Parathyroid adenoma (tissue), 2 donors: ENCODE data around the gene PAWR.

Source experiments
- H2AFZ ChIP-seq: fragments of 300-600 bp; sonication (generic); one replicate; pipeline ENCODE4 v1.7.0; 2017; ENCODE audit warnings: antibody characterized with exemption, mild to moderate bottlenecking
- H3K27ac ChIP-seq: fragments of 300-600 bp; sonication (generic); one replicate; pipeline ENCODE4 v1.7.0; 2017
- H3K27me3 ChIP-seq: fragments of 300-600 bp; sonication (generic); one replicate; pipeline ENCODE4 v1.7.0; 2017; ENCODE audit warnings: low read length; ENCODE audit not compliant: control insufficient read depth, insufficient read depth
- H3K36me3 ChIP-seq: fragments of 300-600 bp; sonication (generic); one replicate; pipeline ENCODE4 v1.7.0; 2017; ENCODE audit warnings: low read length; ENCODE audit not compliant: control insufficient read depth, insufficient read depth
- H3K4me1 ChIP-seq: fragments of 300-600 bp; sonication (generic); one replicate; pipeline ENCODE4 v1.7.0; 2017; ENCODE audit warnings: control low read depth
- H3K4me2 ChIP-seq: fragments of 300-600 bp; sonication (generic); one replicate; pipeline ENCODE4 v1.7.0; 2017; ENCODE audit warnings: low read length
- H3K4me3 ChIP-seq: fragments of 300-600 bp; sonication (generic); one replicate; pipeline ENCODE4 v1.7.0; 2017; ENCODE audit warnings: low read depth, low read length
- H3K79me2 ChIP-seq: fragments of 300-600 bp; sonication (generic); one replicate; pipeline ENCODE4 v1.7.0; 2017; ENCODE audit warnings: control low read depth
- H3K9ac ChIP-seq: fragments of 300-600 bp; sonication (generic); one replicate; pipeline ENCODE4 v1.7.0; 2017; ENCODE audit warnings: mild to moderate bottlenecking
- H3K9me3 ChIP-seq: fragments of 300-600 bp; sonication (generic); one replicate; pipeline ENCODE4 v1.7.0; 2017; ENCODE audit warnings: low read length; ENCODE audit not compliant: control insufficient read depth
- CTCF ChIP-seq: fragments of 300-600 bp; sonication (generic); IDR thresholded peaks from one replicate; pipeline ENCODE4 v1.7.0; 2017; ENCODE audit warnings: antibody characterized with exemption, mild to moderate bottlenecking
- donor health status: primary hyperparathyroidism.

The PAWR gene

GRCh38 chr12:79691511-79692248 is 916 bp upstream of the PAWR start:
- peak overlapping the region; percentile 91 for H3K4me2 ChIP-seq
- no peak for TF ChIP-seq CTCF
- H2AFZ ChIP-seq, result peak overlapping the region; percentile 87
- peaks cover 11% of the 10 kb centered on the region for H3K4me1 ChIP-seq
- no peaks in the 10 kb centered on the region for H3K9me3 ChIP-seq
- H3K79me2 ChIP-seq, result peaks cover 14% of the 10 kb centered on the region
- H3K9ac ChIP-seq, result peak overlapping the region; percentile 28
- H3K36me3 ChIP-seq, result no peaks in the 10 kb centered on the region
- H3K27me3 ChIP-seq, result no peaks in the 10 kb centered on the region
- peak overlapping the region; percentile 65 for H3K4me3 ChIP-seq
- H3K27ac ChIP-seq, result peak overlapping the region; percentile 93

GRCh38 chr12:79690142-79690637 is 574 bp downstream of the PAWR start:
- Histone ChIP-seq H3K4me1 (peaks cover 19% of the 10 kb centered on the region), H3K4me3 (peak overlapping the region; percentile 92), H3K9ac (peak overlapping the region; percentile 82), H3K27me3 (no peaks in the 10 kb centered on the region), H3K79me2 (peaks cover 27% of the 10 kb centered on the region), H2AFZ (peak overlapping the region; percentile 92), H3K36me3 (no peaks in the 10 kb centered on the region), H3K4me2 (peak overlapping the region; percentile 78), H3K9me3 (no peaks in the 10 kb centered on the region), H3K27ac (peak overlapping the region; percentile 93)
- TF ChIP-seq CTCF, result no peak

- Histone ChIP-seq H3K9ac (peak overlapping the region; percentile 82), H3K27ac (peak overlapping the region; percentile 93), H3K36me3 (no peaks in the 10 kb centered on the region), H3K4me2 (peak overlapping the region; percentile 78), H3K4me1 (peaks cover 19% of the 10 kb centered on the region), H2AFZ (peak overlapping the region; percentile 92), H3K4me3 (peak overlapping the region; percentile 92), H3K27me3 (no peaks in the 10 kb centered on the region), H3K79me2 (peaks cover 31% of the 10 kb centered on the region), H3K9me3 (no peaks in the 10 kb centered on the region)
- TF ChIP-seq CTCF, result no peak
These were observed 1.2 kb downstream of the PAWR start for GRCh38 chr12:79689477-79690141.

GRCh38 chr12:79689061-79689476 is 1.7 kb downstream of the PAWR start:
- Histone ChIP-seq H3K79me2 (peaks cover 35% of the 10 kb centered on the region), H3K36me3 (no peaks in the 10 kb centered on the region), H3K27ac (peak overlapping the region; percentile 93), H3K4me2 (peak overlapping the region; percentile 78), H3K9ac (no peak overlapping the region), H3K27me3 (no peaks in the 10 kb centered on the region), H3K4me3 (peak overlapping the region; percentile 92), H3K9me3 (no peaks in the 10 kb centered on the region), H3K4me1 (peaks cover 19% of the 10 kb centered on the region), H2AFZ (peak overlapping the region; percentile 92)
- TF ChIP-seq CTCF, result no peak
